HG03575 (cell line): ENCODE data around the gene SSUH2.
"Not testable (repeated sequence)": the region's sequence is repeated elsewhere in the genome, so short reads cannot be mapped to it uniquely, and the experiment has no call there.

ENCODE experiments used
- ATAC-seq: cut with Tn5 transposase; IDR thresholded peaks from one replicate; pipeline ENCODE4 v1.9.1; 2021; ENCODE audit not compliant: unreplicated experiment, insufficient number of reproducible peaks, low FRiP score; ENCODE audit errors: extremely low read depth

Gene SSUH2

GRCh38 chr3:8596321-8597218, 48.0 kb downstream of the SSUH2 start:
- ATAC-seq, result no peak

- ATAC-seq, result no peak
Observed at GRCh38 chr3:8595695-8596115, 48.9 kb downstream of the SSUH2 start.

GRCh38 chr3:8595252-8595651, 49.3 kb downstream of the SSUH2 start:
- ATAC-seq, result no peak

- ATAC-seq, result no peak
Observed at GRCh38 chr3:8593021-8593827, 51.4 kb downstream of the SSUH2 start.

DNA sequence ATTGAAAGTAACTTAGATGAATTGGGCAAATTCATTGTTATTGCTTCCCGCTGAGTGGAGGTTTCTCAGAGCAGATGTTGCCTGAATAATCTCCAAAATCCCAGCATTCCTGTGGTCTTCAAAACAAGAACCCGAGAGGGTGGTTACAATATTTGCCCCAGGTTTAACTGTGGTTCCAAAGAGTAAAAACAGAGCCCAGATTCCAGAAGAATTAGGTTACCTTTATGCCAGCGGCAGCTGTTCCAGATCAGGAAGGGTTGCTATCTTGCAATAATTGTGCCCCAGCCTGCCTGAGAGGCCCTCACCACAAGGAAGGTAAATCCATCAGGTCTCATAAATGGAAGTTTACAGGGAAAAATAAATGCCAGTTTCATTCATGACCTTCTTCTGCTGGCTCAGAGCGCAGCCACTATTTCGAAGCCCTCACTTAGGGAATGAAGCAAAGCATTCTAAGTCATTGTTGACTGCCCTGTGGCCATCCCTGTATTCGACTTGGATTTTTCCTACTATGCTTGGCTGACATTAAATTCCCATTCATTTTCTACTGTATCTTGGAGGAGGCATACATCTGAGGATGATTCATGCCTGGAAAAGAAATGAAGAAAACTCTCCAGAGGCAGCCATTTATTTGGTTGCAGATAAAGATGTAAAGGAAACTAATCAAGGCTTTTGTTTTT, 54.6 kb downstream of the SSUH2 start:
- ATAC-seq, result no peak

- ATAC-seq, result no peak
Observed at GRCh38 chr3:8584661-8585060, 59.9 kb downstream of the SSUH2 start.

GRCh38 chr3:8581806-8582445, 62.7 kb downstream of the SSUH2 start:
- ATAC-seq, result no peak

- ATAC-seq, result no peak
Observed at GRCh38 chr3:8581373-8581772, 63.2 kb downstream of the SSUH2 start.

DNA sequence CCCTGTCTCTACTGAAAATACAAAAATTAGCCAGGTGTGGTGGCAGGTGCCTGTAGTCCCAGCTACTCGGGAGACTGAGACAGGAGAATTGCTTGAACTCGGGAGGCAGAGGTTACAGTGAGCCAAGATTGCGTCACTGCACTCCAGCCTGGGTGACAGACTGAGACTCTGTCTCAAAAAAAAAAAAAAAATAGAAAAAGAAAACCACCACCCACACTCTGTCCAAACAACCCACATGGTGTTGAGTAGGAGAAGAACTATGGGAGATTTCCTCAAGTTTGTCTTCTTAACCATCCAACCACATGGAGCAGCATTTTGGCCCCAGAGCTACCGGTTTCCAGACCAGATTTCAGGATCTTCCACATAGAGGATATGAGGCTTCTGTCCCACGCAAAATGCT, 64.2 kb downstream of the SSUH2 start:
- not testable (repeated sequence) for ATAC-seq

GRCh38 chr3:8579943-8580342, 64.7 kb downstream of the SSUH2 start:
- no peak for ATAC-seq

DNA sequence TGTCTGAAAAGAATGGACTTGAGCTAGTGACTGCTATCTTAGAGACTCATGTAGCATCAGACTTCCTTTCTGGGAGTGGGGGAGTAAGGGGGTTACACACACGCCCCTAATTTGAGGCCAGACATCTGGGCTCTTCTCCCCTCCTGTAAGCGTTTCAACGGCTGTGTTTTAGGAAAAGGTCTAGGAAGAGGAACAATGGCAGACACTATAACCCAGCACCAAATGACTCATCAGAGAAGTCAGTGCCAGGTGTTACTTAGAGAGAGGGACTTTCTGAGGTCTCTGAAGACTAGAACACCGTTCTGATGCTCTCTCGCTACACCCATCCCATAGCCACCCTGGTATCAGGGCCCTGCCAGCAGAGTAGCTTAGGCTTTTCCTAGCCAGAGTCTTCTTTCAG, 65.5 kb downstream of the SSUH2 start:
- peak; percentile 92 for ATAC-seq

- no peak for ATAC-seq
Observed at GRCh38 chr3:8578282-8578681, 66.3 kb downstream of the SSUH2 start.

- no peak for ATAC-seq
Observed at GRCh38 chr3:8576841-8577571, 67.6 kb downstream of the SSUH2 start.

DNA sequence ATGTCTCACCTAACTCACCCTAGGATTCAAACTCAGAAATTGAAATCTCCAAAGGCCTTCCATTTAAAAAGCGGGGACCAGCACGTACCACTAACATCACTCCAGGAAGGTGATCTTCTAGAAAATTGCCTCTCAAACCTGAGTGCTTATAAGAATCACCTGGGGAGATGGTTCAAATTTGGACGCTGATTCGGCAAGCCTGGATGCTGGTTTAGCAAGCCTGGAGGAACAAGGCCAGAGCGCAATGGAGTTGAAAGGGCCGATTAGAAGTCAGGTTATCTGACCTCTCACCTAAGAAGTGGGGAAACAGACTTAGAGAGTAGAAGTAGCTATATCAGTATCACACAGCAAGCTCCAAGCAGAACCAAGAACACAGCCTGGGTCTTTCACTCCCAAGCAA, 68.2 kb downstream of the SSUH2 start:
- no peak for ATAC-seq

- ATAC-seq, result no peak
Observed at GRCh38 chr3:8575364-8576104, 69.1 kb downstream of the SSUH2 start.

- no peak for ATAC-seq
Observed at GRCh38 chr3:8574670-8575322, 69.8 kb downstream of the SSUH2 start.

DNA sequence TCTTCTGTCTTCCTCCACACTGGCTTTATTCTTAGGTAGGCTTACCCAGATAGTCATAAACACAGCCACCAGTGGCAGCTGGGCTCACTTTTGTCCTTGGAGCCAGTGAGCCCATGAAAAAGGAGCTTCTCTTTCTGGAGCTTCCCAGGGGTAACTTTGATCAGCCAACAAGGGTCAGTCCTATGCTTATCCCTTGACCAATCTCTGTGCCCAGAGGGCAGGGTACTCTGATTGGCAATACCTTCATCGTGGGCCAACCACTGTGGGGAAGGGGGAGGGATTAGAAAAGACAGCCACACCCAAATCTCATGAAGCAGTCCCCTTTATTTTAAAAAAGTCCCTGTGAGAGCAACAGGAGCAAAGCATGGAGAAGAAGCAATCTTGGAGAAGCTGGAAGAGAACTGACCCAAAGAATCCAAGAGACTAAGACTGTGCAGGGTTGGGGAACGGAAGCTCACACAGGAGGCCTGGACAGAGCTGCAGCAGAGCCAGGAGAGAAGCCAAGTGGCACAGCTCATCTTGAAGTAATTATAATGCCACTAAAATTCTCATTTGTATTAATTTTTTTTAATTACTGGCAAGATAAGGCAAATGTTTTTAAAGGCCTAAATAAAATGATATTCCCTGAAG, 70.4 kb downstream of the SSUH2 start:
- no peak for ATAC-seq
